Stimulated activated CD8-positive, alpha-beta memory T cell treated with anti-CD3 and anti-CD28 coated beads, Interleukin-15, amount 100 ng/mL, for 1 hour (primary cell): ENCODE measurements around the gene DLEC1.
"Not testable (repeated sequence)": the region's sequence is repeated elsewhere in the genome, so short reads cannot be mapped to it uniquely, and the experiment has no call there.

Experiments used
- DNase-seq: peaks from one replicate; pipeline ENCODE4 v3.0.0-alpha.2; 2020; ENCODE audit warnings: low read depth

The DLEC1 gene

DNA sequence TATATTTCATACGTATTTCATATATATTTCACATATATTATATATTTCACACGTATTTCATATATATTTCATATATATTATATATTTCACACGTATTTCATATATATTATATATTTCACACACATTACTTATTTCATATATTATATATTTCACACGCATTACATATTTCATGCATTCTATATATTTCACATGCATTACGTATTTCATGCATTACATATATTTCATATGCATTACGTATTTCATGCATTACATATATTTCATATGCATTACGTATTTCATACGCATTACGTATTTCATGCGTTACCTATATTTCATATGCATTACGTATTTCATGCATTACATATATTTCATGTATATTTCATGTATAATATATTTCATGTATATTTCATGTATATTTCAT is 121.7 kb downstream of the DLEC1 start:
- not testable (repeated sequence) for DNase-seq

DNA sequence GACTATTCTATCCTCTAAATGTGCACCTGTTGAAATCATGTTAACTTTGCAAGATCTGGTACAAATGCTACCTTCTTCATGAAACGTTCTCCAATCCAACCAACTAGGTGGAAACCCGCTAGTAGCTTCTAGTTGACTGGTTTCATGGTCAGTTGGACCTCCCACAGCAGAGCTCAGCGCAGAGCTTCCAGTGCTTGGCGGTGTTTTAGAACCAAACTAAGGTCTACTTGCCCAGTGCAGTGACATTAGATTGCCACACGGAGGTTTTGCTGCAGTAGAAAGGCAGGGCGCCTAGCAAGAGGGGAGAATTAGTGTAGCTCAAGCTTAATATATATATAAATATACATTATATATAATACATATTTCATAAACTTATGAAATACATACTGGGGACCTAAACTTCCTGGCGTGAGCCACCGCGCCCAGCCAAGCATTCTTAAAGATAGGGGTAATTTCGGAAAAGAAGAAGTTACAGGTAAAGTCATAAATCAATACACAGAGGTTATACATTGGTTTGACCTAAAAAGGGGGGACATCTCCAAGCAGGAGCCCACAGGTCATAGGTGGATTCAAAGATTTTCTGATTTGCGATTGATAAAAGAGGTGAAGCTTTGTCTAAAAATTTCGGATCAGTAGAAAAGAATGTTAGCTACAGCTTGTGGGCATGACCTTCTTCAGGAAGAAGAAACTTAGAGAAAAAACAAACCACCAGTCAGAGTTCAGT is 124.3 kb downstream of the DLEC1 start:
- DNase-seq, result no peak

DNA sequence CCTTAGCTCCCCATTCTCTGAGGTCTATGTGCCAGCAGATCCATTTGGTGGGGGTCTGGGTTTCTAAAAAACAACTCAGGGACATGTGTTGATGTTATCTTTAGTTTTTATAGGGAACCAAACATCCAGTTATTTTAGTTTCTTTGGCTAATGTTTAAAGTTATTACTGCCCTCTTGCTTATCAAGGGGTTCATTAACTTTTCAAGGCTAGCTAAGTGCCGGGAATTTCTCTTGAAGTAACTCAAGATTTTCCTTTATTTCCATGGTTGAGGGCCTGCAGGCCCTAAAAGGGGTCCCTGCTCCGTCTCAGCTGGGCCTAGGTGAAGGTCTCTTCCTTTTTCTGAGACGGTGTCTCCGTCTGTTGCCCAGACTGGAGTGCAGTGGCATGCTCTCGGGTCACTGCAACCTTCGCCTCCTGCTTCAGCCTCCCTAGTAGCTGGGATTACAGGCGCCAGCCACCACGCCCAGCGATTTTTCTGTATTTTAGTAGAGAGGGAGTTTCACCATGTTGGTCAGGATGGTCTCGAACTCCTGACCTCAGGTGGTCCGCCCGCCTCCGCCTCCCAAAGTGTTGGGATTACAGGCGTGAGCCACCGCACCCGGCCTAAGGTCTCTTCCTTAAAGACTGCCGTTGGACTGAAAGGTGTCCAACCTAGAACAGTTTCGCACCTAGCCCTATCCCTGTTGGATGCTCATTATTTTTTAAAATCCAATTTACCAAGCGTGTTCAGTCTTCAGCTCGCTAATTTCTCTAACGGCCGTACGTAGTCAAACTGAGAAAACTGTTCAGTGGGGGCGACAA is 125.0 kb downstream of the DLEC1 start:
- no peak for DNase-seq

DNA sequence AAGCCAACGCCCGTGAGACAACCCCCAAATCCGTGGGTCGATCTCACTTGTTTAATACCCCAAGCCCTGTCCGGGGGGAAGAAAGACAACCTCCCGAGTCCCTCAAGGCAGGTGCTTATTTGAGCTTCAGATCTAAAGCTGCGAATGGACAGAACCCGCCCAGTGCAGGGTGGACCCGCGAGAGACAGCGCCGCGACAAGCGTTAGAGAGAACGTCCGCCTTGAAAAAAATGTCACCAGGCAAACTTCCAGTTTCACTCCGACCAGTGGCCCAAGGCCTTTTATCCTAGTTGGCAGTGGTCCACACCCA is 125.6 kb downstream of the DLEC1 start:
- DNase-seq, result no peak

DNA sequence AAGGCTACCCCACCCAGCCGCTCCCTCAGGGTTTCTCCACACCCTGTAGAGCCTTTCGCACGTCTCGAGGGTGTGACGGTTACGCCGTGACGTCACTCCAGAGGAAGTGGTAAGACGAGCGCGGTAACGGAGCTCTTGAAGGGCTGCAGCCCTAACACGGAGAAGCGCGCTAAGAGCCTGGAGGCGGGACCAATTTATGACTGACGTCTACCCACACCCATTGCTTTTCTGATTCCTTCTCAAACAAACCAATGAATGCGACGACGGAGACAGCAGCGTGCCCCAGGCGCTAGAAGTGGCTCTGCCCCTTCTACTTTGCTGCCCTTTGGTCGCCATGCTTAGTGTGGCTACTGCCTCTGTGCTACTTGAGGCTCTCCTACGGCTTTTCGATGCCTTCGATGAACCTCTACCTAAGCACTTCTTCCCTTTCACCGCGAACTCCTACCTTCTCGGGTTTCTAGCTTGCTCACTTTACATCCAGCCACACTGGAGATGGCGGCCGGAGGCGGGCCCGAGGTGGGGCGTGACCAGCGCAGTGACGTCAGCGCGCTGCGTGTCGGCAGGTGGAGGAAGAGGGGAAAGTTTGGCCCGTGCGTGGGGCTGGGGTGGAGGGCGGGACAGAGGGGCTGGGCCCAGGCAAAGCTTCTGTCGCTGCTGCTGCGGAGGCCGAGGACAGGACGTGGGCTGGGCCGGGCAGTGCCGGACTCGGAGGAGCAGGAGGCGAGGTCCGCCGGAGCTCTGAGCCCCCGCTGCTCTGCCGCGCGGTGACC is 126.1 kb downstream of the DLEC1 start, which contains the start of gene OXSR1:
Gene OXSR1 (plus strand): TSS at position 586 of the 770 bp plus-strand sequence. CDS start 340 bp downstream, outside the sequence.
- DNase-seq, result peak; percentile 96

DNA sequence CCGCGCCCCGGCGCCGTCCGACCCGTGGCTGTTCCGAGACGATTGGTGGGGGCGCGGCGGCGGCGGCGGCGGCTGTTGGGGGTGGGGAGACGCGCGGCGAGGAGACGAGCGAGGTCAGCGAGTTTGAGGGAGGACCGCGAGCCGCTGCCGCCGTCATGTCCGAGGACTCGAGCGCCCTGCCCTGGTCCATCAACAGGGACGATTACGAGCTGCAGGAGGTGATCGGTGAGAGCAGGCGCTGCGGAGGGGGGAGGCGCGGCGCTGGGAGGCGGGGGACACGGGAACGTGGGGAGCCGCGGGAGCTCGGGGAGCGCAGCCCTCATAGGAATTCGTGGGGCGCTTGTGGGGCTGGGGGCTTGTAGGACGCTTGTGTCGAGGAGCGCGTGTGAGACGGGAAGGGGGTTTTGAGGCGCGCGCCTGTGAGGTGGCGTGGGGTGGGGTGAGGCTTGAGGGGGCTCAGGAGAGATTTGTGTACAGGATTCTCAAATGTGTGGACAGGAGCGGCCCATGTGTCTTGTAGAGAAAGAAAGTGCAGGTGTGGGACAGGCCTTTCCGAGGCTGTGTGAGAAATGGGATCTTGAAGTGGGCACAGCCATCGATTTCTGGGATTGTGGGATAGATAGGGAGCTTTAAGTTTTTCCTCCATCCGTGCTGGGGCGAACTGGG is 126.8 kb downstream of the DLEC1 start:
- DNase-seq, result no peak

DNA sequence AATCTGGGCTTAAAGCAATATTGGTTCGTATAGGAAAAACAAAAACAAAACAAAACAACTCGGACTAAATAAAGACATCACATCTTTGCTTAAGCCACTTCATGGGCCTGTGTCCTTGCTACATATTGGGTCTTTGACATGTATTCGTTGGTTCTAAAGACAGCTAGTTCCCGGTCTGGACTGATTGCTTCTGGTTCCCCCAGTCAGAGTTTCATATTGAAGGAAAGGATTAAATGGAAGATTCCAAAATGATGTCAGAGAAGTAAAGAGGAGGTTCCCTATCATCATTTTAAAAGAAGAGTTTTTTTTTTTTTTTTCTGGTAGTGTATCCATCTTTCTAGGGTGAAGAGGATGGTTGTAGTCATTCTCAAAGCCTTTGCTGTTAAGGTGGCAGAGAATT is 128.6 kb downstream of the DLEC1 start:
- DNase-seq, result no peak

DNA sequence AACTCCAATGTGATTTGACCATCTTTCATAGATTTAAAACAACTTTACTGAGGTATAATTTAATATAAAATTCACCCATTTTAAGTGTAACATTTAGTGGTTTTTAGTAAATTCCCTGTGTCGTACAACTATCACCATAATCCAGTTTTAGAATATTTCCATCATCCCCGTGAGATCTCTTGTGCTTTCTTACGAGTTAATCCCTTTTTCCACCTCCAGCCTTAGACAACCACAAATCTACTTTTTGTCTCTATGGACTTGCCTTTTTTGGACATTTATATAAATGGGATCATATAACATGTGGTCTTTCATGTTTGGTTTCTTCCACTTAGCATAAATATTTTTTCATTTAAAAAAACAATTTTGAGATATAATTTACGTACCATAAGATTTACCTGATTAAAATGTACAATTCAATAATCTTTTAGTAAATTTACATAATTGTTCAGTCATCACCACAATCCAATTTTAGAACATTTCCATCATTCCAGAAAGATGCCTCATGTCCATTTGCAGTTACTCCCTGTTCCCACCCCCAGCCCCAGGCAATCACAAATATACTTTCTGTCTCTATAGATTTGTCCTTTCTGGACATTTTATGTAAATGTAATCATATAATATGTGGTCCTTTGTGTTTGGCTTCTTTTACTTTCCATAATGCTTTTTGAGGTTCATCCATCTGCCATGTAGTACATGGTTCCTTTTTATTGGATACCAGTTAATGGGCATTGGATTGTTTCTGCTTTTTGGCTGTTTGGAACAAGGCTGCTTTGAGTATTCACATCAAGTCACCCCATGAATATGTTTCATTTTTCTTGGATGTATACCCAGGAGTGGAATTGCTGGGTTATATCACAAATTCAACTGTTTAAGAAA is 129.4 kb downstream of the DLEC1 start:
- DNase-seq, result no peak

DNA sequence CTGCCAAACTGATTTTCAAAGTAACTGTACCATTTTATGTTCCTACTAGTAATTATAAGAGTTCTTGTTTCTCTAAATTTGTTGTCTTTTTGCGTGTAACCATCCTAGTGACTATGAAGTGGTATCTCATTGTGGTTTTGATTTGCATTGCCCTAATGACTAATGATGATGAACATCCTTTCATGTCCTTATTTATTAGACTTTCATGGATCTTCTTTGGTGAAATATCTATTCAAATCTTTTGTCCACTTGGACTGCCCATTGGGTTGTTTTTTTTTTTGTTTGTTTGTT is 130.0 kb downstream of the DLEC1 start:
- no peak for DNase-seq

DNA sequence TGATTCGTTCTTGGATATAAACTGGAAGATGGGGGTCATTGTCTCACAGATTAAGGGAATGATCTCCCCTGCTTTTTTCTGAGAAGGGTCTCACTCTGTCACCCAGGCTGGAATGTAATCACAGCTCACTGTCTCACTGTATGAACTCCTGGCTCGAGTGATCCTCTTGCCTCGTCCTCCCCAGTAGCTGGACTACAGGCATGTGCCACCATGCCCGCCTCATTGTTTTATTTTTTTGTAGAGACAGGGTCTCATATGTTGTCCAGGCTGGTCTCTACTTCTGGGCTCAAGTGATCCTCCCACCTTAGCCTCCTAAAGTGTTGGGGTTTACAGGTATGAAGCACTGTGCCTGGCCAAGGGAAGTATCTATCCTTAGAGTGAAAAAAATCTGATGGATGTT is 131.7 kb downstream of the DLEC1 start:
- DNase-seq, result no peak

DNA sequence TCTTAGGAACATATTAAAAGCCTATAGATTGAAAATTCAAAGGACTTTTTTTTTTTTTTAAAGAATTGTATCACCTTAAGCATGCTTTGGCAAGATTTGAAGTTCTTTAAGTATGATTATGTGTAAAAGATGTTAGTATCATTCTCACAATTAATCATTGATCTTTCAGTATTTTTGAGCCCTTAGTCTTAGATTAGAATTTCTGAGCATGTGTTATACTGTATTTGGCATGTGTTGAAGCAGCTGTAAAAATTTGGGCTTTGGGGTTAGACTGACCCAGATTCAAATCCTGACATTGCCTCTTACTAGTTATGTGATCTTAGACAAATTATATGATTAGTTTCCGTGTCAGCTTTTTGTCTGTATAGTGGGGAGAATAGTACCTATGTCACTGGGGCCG is 132.6 kb downstream of the DLEC1 start:
- DNase-seq, result no peak
